Lower leg skin (tissue), 3 donors: ENCODE data around the gene SAMD4B.

Source experiments
- CTCF ChIP-seq, 3 donors: fragments of 450-650 bp; IDR thresholded peaks; one replicate each; pipeline ENCODE4 v1.5.1; 2016; ENCODE audit warnings: antibody characterized with exemption in 3 of 3, mild to moderate bottlenecking in 3 of 3, moderate library complexity in 2 of 3
- POLR2A ChIP-seq, 2 donors: fragments of 450-650 bp; IDR thresholded peaks; one replicate each; pipeline ENCODE4 v1.6.1; 2016 to 2017; ENCODE audit warnings: antibody characterized with exemption in 2 of 2, mild to moderate bottlenecking in 1 of 2, moderate library complexity in 1 of 2

- no peak for TF ChIP-seq CTCF (IDR thresholded peaks at IDR 0.05)
- TF ChIP-seq POLR2A (IDR thresholded peaks at IDR 0.05): no peak
These were observed 33.5 kb upstream of the SAMD4B start for GRCh38 chr19:39308531-39309304.
